Measurements from ENCODE around the gene UBE2E2.

UBE2E2 gene

GRCh38 chr3:23418026-23418425 lies 214.9 kb downstream of the UBE2E2 start:
- H3K4me2 ChIP-seq: no peak overlapping the region
- no peak overlapping the region for H3K27ac ChIP-seq
- H3K4me3 ChIP-seq: no peak overlapping the region
- H3K36me3 ChIP-seq: no peaks in the 10 kb centered on the region
- H4K20me1 ChIP-seq: no peaks in the 10 kb centered on the region; the same call in 1 of the 2 replicates
- H3K27me3 ChIP-seq: no peaks in the 10 kb centered on the region
- no peak overlapping the region for H3K9ac ChIP-seq
- TF ChIP-seq Cebpa-rat (IDR thresholded peaks at IDR 0.05): no peak
- H3K9me3 ChIP-seq: peaks cover 19% of the 10 kb centered on the region
- H3K4me1 ChIP-seq: peaks cover 14% of the 10 kb centered on the region

GRCh38 chr3:23421811-23422516 lies 218.8 kb downstream of the UBE2E2 start:
- Histone ChIP-seq H4K20me1 (no peaks in the 10 kb centered on the region; the same call in 1 of the 2 replicates), H3K4me3 (no peak overlapping the region), H3K4me2 (peak overlapping the region; percentile 31; the same call in 1 of the 2 replicates), H3K27ac (no peak overlapping the region), H3K4me1 (peaks cover 14% of the 10 kb centered on the region), H3K9me3 (peaks cover 12% of the 10 kb centered on the region; the same call in 1 of the 2 replicates), H3K36me3 (no peaks in the 10 kb centered on the region), H3K9ac (no peak overlapping the region), H3K27me3 (no peaks in the 10 kb centered on the region)
- TF ChIP-seq Cebpa-rat (IDR thresholded peaks at IDR 0.05): no peak

GRCh38 chr3:23422517-23422851 lies 219.4 kb downstream of the UBE2E2 start:
- Histone ChIP-seq H3K9ac (no peak overlapping the region), H3K27me3 (no peaks in the 10 kb centered on the region), H3K36me3 (no peaks in the 10 kb centered on the region), H3K9me3 (peaks cover 7% of the 10 kb centered on the region; the same call in 1 of the 2 replicates), H4K20me1 (no peaks in the 10 kb centered on the region; the same call in 1 of the 2 replicates), H3K27ac (no peak overlapping the region), H3K4me2 (peak overlapping the region; percentile 31; the same call in 1 of the 2 replicates), H3K4me3 (no peak overlapping the region), H3K4me1 (peaks cover 14% of the 10 kb centered on the region)
- TF ChIP-seq Cebpa-rat (IDR thresholded peaks at IDR 0.05): no peak

GRCh38 chr3:23425410-23425809 lies 222.3 kb downstream of the UBE2E2 start:
- Histone ChIP-seq H3K4me2 (no peak overlapping the region), H3K4me3 (no peak overlapping the region), H3K9ac (no peak overlapping the region), H4K20me1 (no peaks in the 10 kb centered on the region; the same call in 1 of the 2 replicates), H3K9me3 (no peaks in the 10 kb centered on the region; the same call in 1 of the 2 replicates), H3K4me1 (peaks cover 22% of the 10 kb centered on the region), H3K36me3 (no peaks in the 10 kb centered on the region), H3K27ac (no peak overlapping the region), H3K27me3 (no peaks in the 10 kb centered on the region)
- TF ChIP-seq Cebpa-rat (IDR thresholded peaks at IDR 0.05): no peak

GRCh38 chr3:23430781-23431398 lies 227.8 kb downstream of the UBE2E2 start:
- no peak overlapping the region for H3K4me3 ChIP-seq
- H3K9ac ChIP-seq: peak overlapping the region; percentile 23; the same call in 1 of the 2 replicates
- H3K27ac ChIP-seq: peak overlapping the region; percentile 56; the same call in 1 of the 2 replicates
- H3K9me3 ChIP-seq: peaks cover 2% of the 10 kb centered on the region; the same call in 1 of the 2 replicates
- H4K20me1 ChIP-seq: no peaks in the 10 kb centered on the region
- peak overlapping the region; percentile 65 for H3K4me2 ChIP-seq
- peaks cover 46% of the 10 kb centered on the region for H3K4me1 ChIP-seq
- H3K27me3 ChIP-seq: no peaks in the 10 kb centered on the region
- no peaks in the 10 kb centered on the region for H3K36me3 ChIP-seq
- TF ChIP-seq Cebpa-rat (IDR thresholded peaks at IDR 0.05): no peak

- H3K36me3 ChIP-seq: no peaks in the 10 kb centered on the region
- H3K9me3 ChIP-seq: peaks cover 9% of the 10 kb centered on the region; the same call in 1 of the 2 replicates
- H3K27ac ChIP-seq: no peak overlapping the region
- no peak overlapping the region for H3K9ac ChIP-seq
- no peaks in the 10 kb centered on the region for H3K27me3 ChIP-seq
- no peak for TF ChIP-seq Cebpa-rat (IDR thresholded peaks at IDR 0.05)
- peak overlapping the region; percentile 65 for H3K4me2 ChIP-seq
- H3K4me3 ChIP-seq: no peak overlapping the region
- H4K20me1 ChIP-seq: no peaks in the 10 kb centered on the region
- peaks cover 48% of the 10 kb centered on the region for H3K4me1 ChIP-seq
These were observed 228.6 kb downstream of the UBE2E2 start for GRCh38 chr3:23431764-23432163.

GRCh38 chr3:23435318-23435717 lies 232.2 kb downstream of the UBE2E2 start:
- TF ChIP-seq Cebpa-rat (IDR thresholded peaks at IDR 0.05): no peak
- peak overlapping the region; percentile 70 for H3K4me2 ChIP-seq
- H3K27ac ChIP-seq: peak overlapping the region; percentile 50; the same call in 1 of the 2 replicates
- H4K20me1 ChIP-seq: no peaks in the 10 kb centered on the region
- peaks cover 12% of the 10 kb centered on the region; the same call in 1 of the 2 replicates for H3K9me3 ChIP-seq
- no peak overlapping the region; the same call in 1 of the 2 replicates for H3K4me3 ChIP-seq
- H3K27me3 ChIP-seq: no peaks in the 10 kb centered on the region
- H3K9ac ChIP-seq: no peak overlapping the region
- H3K4me1 ChIP-seq: peaks cover 53% of the 10 kb centered on the region
- H3K36me3 ChIP-seq: no peaks in the 10 kb centered on the region

- no peak for TF ChIP-seq Cebpa-rat (IDR thresholded peaks at IDR 0.05)
- H3K27ac ChIP-seq: peak overlapping the region; percentile 50; the same call in 1 of the 2 replicates
These were observed 232.8 kb downstream of the UBE2E2 start for GRCh38 chr3:23435904-23436303.

GRCh38 chr3:23437484-23438145 lies 234.5 kb downstream of the UBE2E2 start:
- H3K4me2 ChIP-seq: no peak overlapping the region
- no peaks in the 10 kb centered on the region for H4K20me1 ChIP-seq
- H3K9me3 ChIP-seq: peaks cover 12% of the 10 kb centered on the region; the same call in 1 of the 2 replicates
- H3K36me3 ChIP-seq: no peaks in the 10 kb centered on the region
- no peak for TF ChIP-seq Cebpa-rat (IDR thresholded peaks at IDR 0.05)
- no peaks in the 10 kb centered on the region for H3K27me3 ChIP-seq
- no peak overlapping the region for H3K9ac ChIP-seq
- H3K27ac ChIP-seq: no peak overlapping the region
- H3K4me3 ChIP-seq: no peak overlapping the region
- peaks cover 46% of the 10 kb centered on the region for H3K4me1 ChIP-seq

More at GRCh38 chr3:23435904-23436303, 232.8 kb downstream of the UBE2E2 start:
- Histone ChIP-seq H3K27me3 (no peaks in the 10 kb centered on the region), H3K36me3 (no peaks in the 10 kb centered on the region), H3K9ac (no peak overlapping the region), H4K20me1 (no peaks in the 10 kb centered on the region), H3K4me3 (no peak overlapping the region; the same call in 1 of the 2 replicates), H3K4me2 (peak overlapping the region; percentile 70; the same call in 1 of the 2 replicates), H3K9me3 (peaks cover 12% of the 10 kb centered on the region; the same call in 1 of the 2 replicates), H3K4me1 (peaks cover 53% of the 10 kb centered on the region)

Data from BLaER1 (cell line).